Left lobe of liver (tissue), 2 donors: ENCODE results near the gene INSIG1. TPM values are rescaled to one million over a fixed set of nuclear protein-coding genes. Genes with fewer than 3 reads are reported as not detected.

ENCODE experiments used
- ATAC-seq: fragments of 200-7000 bp; cut with Tn5 transposase; one replicate; pipeline ENCODE4 v1.9.1; 2020; ENCODE audit warnings: mild to moderate bottlenecking, moderate library complexity
- DNase-seq: peaks from one replicate; pipeline ENCODE4 v3.0.0-alpha.2; 2020; ENCODE audit warnings: low spot score
- total RNA-seq: library from RNA; stranded (reverse); gene quantifications from one replicate; pipeline ENCODE4 v1.2.1, GENCODE V29; 2021
- donor health status: DM: no; HTN: no; CAD: no; lungs with moderate emphysema.
- donor health status: DM: no; HTN: yes; CAD: no.

Gene INSIG1
- total RNA-seq, 1 donor from 2014 or later = 208 TPM

DNA sequence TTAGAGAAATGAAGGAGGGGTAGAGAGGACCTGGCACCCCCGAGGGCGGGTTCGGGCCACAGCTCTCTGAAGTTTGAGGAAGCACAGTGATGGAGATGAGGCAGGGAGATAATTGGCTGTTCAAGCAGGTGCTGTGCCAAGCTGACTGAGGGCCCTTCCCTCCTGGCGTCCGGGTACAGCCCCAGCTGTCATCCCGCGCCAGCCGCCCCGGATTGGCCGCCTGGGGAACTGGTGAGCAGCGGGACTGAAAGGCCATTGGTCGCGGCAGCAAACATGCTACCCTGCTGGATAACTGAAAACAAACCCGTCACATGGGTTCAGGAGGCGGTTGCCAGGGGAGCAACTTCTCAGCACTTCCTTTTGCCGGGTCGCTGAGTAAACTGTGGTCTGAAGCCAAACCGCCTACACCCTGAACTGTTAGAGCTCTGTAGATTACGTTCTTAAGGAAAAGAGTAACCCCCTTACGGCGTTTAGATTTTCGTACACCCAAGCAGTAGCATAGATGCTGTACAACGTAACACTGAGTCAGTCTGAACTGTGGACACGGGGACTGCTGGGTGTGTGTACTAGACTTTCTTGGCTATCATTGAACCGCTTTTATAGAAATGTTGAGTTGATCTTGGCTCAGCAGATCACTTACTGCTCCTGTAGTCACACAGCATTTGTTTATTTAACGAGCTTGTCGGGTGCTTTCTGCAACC, 1.3 kb downstream of the INSIG1 start:
- ATAC-seq (peak; percentile 40), DNase-seq (peak; percentile 94)

DNA sequence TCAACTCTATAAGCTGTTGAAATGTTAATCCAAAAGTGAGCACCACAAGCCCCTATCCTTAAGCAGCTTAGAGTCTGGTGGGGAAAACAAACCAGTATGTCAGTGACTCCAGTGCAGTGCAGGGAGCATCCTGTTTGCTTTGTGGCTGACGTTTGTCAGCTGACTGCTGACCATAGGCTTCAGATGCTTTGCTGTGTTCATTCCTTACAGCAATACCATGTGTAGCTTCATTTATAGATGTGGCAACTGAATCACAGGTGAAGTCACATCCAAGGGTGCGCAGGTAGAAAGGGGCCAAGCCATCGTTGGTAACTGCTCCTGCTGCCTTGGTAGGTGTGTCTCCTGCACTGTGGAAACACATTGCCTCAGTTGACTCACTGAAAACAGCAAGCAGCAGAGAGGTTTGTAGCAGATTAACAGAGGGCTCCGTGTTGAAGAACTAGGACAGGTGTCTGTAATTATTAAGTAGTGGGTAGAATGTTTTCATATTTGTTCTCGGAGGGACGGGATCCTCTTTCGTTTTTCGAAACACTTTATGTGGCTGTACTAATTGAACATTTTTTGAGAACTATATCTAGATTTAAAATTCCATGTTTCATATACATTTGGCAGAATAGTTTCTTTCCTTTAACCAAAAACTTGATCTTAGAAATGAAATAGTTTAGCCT, 2.0 kb downstream of the INSIG1 start:
- no peak for DNase-seq
- no peak for ATAC-seq

DNA sequence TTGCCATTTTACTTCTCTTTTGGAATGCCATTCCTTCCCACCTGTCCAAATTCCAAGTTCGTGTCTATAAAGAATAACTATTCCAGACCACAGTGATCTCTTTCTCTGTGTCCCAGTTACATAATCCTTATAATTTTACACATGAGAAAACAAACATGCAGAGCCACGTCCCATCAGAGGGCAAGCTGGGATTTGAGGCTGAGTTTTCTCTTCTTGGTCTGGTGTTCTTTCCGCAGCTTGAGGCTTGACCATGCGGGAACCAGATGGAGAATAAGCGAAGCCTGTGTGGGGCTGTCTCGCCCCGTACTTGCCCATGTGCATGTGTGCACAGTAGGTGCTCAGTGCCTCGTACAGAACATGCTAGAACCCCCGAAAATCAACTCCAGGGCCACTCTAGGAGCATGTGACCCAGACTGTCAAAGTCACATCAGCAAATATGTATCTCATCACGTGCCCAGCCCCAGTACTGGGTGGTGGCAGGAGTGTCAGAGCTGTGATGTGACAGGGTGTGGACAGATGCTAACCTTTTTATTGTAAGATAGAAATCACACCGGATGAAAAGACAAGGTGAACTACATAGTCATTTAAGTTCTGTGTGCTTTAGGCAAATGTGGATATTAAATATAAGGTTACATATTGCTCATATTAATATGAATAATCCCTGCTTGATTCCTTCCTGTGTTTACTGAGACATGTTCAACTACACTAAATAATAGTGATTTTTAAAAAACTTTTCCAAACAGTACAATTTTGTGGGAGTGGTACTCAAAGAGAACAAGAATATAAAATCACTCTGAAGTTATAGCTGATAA, 3.2 kb downstream of the INSIG1 start:
- ATAC-seq (peak; percentile 0), DNase-seq (peak; percentile 65)

DNA sequence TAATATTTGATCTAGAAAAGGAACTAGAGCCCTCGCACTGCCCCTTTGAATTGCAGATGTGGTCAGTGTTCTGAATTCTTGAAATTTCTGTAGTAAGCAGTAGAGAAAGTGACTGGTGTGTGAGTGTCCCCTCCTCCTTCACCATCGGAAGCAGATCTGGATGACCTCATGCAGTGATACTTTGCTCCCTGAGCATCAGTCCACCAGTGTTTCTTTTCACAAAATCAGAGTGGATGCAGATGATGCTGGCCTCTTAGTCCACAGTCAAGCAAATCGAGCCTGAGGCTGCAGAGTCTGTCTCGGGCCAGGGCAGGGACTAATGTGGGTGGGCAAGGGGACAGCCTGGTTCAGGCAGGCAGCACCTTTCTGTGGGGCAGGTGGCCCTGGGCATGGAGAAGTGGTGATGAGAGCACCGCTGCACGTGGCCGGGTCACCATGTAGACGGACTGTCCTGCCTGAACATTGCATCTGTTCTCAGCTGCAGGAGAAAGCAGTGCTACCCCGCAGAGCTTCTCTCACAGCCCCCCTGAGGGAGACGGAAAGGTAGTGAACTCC, 5.4 kb downstream of the INSIG1 start:
- ATAC-seq (peak; percentile 2), DNase-seq (no peak)

DNA sequence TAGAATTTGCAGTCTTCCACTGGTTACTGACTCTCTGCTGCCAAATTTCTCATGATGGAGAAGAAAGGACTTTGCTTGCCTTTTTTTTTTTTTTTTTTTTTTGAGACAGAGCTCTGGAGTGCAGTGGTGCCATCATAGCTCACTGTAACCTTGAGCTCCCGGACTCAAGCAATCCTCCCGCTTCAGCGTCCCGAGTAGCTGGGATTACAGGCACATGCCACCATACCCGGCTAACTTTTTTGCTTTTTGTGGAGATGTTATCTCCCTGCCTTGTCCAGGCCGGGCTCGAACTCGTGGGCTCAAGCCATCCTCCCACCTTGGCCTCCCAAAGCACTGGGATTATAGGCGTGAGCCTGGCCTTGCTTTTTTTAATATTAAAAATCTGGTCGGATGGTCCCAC, 6.2 kb downstream of the INSIG1 start:
- DNase-seq = no peak
- no peak for ATAC-seq

DNA sequence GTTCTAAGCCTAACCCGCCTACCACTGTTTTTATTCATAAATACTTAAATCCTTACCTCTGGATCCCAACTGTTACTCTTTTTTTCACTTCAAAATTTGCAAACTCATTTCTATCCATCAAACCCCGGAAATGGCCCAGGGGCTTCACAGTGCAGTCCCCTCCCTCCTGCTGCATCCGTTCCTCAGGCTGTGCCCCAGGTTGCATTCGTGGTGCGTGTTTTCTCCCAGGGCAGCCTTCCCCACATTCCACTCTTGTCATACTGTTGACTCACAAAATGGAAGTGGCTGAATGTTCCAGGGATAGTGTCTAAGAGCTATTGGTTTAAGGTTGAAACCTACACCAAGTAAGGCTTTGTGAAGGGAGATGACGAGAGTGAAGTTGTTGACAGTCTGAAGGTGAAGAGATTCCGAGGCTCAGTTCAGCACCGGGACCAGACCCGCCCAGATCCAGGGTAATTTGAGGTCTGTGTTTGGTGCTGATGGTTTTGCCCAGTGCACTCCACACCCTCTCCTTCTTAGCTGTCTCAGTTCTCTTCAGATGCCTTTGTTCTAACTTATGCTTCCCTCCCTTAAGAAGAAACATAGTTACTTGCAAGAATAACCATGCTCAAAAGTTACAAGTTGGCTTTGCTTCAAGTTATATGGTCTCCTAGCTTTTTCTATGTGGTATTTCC, 7.7 kb downstream of the INSIG1 start:
- DNase-seq (no peak), ATAC-seq (peak; percentile 2)

DNA sequence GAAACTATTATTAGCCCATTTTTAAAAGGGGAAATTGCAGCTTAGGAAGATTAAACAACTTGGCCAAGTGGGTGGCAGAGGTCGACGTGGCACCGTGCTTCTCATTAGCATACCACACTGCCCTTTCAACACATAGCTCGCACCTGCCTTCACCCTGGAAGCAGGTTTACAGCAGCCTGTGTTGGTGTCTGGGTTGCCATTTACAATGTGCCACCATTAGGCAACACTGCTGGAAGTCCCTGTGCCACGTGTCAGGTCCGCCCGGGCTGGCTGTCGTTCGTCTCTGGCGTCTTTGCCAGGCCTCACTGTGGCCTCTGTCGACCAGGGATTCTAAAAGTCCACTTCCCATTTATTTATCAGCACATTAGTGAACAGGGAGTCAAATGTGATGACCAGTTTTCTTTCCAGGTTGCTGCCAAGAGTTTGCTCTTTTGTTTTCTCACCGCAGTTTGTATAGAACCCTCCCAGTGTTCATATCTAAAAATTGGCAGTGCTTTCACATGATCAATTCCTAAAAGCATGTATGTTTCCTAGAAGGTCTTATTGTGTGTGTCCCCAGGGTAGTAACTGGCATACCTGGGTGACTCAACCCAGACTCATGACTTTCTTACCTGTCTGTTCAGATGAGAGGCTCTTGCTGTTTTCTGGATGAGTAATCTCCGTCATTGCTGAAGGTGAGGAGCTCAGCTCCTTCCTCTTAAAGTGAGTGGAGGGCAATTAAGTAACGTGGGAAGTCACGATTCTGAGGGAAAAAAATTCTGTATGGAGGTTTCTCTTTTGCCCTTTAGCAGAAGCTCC, 9.2 kb downstream of the INSIG1 start:
- ATAC-seq = peak; percentile 58
- peak; percentile 91 for DNase-seq

DNA sequence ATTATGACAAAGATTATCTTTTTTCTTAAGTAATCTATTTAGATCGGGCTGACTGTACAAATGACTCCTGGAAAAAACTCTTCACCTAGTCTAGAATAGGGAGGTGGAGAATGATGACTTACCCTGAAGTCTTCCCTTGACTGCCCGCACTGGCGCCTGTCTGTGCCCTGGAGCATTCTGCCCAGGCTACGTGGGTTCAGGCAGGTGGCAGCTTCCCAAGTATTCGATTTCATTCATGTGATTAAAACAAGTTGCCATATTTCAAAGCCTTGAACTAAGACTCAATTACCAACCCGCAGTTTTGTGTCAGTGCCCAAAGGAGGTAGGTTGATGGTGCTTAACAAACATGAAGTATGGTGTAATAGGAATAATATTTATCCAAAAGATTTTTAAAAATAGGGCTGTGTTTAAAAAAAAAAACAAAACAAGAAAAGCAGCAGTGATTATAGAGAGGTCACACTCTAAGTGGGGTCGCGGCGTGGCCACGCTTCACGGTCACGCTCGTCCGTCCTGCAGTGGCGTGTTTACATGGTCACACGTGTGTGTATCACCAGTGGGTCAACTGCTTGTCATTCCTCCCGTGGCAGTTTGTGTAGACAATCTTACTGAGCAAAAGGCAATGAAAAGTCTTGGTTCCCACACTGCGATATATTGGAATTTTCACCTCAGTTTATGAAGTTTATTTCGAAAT, 10.8 kb downstream of the INSIG1 start:
- DNase-seq (no peak), ATAC-seq (no peak)

DNA sequence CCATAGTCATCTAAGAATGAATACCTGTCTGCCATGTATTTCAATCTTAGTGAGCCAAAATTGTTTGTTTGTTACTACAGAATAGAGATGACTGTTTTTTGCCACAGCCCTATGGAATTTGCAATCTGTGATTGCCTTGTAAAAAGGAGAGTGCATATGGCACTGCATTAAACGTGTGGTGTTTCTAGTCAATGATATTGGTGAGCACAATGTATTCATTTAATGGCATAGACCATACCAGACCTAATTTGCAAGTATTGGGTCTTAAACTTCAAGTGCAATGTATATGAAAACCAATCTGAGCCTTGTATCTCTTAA, 11.3 kb downstream of the INSIG1 start:
- ATAC-seq = no peak
- DNase-seq = no peak

DNA sequence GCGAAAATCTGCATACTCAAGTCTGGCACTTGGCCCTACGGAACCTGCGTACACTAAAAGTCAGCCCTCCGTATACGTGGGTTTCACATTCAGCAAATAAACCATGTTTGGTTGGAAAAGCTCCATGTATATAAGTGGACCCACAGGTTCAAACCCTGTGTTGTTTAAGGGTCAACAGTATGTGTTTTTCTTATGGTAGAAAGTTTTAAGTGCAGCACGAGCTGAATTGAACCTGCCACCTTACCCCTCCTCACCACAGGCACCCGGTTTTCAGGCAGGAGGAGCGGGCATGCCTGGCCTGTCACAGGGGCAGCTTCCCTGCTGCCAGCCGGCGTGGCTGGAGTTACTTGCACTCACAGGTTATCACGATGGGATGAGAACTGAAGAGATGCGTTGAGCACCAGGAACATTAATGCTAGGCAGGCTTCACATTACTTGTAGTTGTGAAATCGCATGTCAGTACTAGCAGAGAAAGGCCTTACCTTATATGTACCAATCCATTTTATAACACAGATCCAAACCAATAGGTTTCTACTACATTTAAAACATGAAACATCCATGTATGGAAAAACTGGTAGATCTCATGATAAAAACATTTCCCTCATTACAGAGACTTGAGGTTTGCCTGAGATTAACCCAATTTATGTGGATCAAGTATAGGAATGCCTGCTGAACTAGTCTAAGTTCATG, 12.9 kb downstream of the INSIG1 start:
- DNase-seq (no peak), ATAC-seq (peak; percentile 34)

DNA sequence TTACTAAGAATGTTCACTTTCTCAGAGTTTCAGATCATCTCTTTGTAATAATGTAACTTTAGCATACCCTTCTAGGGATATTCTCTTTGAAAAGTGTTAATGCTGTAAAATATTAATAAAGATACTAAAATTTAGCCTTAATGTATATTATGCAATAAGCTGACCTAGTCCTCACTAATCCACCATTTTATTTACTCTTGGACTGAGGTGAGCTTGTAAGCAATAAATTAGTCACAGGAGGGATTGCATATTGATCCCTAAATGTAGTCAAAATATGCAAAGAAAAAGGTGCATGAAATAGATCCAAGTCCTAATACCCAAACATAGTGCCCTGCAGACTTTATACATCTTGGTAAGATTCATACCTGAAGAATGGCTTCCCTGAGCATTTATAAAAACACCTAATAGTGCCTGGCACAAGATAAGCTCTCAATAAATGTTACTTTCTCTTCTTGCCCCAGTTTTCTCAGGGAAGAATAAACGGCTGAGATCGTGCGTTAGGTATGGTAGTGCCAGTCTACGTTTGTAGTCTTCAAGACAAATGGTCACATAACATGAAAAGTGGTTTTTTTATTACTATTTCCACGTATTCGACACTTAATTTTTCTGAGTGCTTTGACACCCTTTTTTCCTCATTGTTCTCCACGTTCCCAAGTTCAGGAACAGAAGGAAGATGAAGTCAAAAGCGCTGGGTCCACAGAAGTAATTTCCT, 14.3 kb downstream of the INSIG1 start:
- ATAC-seq = no peak
- DNase-seq = no peak

DNA sequence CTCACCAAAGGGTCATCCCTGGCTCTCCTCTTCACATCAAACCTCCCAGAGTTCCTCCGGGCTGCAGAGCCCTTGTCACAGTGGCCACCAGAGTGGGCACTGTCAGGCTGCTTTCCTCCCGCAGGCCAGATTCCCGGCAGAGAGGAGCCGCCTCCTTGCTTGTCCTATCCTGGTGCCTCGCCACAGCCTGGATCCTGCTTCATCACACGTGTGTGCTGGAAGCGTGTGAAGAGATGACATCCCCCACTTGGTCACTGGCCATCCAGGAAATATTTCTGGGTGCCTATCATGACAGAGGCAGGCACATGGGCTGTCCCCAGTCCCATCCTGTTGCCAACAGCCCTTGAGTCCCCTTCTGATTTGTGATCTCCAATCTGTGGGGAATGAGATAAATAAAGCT, 15.0 kb downstream of the INSIG1 start:
- peak; percentile 6 for ATAC-seq
- no peak for DNase-seq

DNA sequence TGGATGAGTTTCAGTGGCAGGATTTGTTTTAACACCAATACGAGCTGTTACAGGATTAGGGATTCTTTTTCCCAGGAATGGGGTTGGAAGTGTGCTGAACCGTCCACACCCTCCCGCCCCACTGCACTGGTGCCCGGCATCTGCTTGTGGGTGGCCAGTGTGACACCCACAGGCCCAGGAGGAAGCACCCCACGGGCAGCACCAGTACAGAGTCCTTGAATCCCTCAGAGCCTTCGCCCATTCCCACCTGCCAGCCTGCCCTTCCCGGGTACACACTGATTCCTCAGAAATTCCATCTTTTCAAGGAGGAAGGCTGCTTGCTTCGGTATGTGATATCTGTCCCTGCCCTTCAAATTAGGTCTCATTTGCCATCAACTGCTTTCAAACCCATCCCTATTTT, 15.4 kb downstream of the INSIG1 start:
- ATAC-seq (no peak), DNase-seq (no peak)

DNA sequence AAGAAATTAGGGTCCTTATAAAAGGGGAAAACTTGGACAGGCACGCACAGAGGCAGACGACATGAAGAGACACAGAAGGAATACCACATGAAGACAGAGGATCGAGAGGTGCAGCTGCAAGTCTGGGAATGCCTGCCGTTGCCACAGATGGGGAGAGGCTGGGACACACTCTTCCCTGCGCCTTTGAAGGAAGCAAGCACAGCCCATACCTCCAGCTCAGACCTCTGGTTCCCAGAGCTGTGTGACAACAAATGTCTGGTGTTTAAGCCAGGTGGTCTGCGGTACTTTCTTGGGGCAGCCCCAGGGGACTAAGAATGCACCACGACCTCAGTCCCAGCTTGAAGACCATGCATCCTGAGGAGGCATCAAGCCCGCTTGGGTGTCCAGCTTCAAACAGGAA, 18.3 kb downstream of the INSIG1 start:
- ATAC-seq (no peak), DNase-seq (no peak)

DNA sequence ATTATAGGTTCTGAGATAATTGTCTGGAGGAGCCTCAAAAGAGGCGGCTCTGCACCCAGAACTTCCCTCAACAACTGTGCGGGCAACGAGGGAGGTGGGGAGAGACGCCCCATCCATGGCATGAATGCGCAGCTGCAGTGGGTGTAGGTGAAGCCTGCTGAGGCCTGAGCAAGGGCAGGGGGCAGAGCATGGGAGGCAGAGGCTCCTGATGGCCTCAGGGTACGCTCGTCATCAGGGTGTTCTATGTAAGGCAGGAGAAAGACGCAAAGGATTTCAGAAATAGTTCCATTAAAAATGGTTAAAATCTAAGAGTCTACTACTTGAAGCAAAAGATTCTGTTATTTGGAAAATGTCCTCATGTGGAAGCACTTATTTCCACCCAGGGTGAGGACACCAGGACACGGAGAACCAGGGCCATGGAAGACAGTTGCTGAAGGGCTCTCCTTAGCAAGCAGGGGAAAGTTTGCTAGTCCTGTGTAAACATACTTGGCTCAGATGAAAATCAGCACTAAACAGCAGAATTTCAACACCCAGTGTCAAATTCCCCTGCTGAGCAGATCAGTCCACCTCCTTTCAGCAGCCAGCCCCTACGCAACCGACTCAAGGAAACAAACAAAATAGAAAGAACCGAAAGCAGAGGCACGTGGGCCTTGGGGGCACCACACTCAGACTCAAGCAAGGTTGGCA, 18.9 kb downstream of the INSIG1 start:
- ATAC-seq (no peak), DNase-seq (no peak)

DNA sequence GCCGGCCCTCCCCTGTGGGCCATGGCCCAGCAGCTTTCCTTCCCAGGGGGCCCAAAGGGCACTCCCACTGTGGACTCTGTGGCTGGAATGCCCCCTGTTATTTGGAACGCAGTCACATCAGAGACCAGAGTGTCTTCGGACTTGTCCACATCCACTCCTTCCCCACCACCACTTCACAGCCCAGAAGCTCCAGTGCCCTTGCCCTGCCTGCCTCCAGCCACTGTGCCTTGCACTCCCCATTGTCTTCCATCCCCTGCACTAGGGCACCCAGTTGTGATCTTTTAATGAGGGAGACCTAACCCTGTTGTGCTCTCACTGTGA, 19.4 kb downstream of the INSIG1 start:
- DNase-seq (no peak), ATAC-seq (no peak)

DNA sequence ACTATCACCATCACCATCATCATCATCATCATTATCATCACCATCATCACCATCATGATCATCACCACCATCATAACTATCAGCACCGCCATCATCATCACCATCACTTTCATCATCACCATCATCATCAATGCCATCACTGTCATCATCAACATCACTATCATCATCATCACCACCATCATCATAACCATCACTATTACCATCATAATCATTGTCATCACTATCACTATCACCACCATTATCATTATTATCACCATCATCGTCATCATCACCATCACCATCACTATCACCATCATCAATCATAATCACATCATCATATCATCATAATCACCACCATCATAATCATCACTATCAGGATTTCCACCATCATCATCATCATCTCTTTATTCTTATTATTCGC, 20.6 kb downstream of the INSIG1 start:
- ATAC-seq = no peak
- DNase-seq = no peak

DNA sequence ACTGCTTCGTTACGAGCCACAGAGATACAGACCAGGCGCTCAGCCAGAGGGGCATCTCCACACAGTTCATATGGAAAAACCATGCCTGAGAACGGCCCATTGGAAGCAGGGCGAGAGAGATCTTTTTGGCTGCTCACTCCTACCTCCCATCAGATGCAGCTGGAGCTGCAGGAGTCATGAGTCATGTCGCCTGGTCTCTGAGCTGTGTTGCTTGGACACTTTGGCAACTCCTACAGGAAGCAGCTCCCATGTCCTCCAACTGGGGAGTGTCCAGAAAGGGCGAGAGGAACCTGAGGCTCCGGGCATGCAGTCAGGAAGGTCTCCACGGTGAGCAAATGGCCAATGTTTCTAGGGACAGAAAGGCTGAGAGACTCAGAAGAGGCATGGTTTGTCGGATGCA, 24.9 kb downstream of the INSIG1 start:
- ATAC-seq (no peak), DNase-seq (no peak)
